Astrocyte (in vitro differentiated cells and primary cell): Measurements from ENCODE around the gene COL5A1.

Experiments used
- CTCF ChIP-seq: IDR thresholded peaks from 2 replicates; pipeline ENCODE4 v1.5.1; 2011; ENCODE audit warnings: low read depth, mild to moderate bottlenecking, inconsistent platforms, low read length, moderate library complexity; ENCODE audit not compliant: insufficient read depth
- EZH2 ChIP-seq: IDR thresholded peaks from 2 replicates; pipeline ENCODE4 v1.6.1; 2012; ENCODE audit warnings: mild to moderate bottlenecking, low read length, inconsistent platforms; ENCODE audit not compliant: insufficient read depth

- TF ChIP-seq EZH2 (no peak), CTCF (no peak)
These were observed 11.8 kb downstream of the COL5A1 start for GRCh38 chr9:134653259-134654009.
